Memory B cell (primary cell): ENCODE data around the gene NUTF2.
"Not testable (repeated sequence)": the region's sequence is repeated elsewhere in the genome, so short reads cannot be mapped to it uniquely, and the experiment has no call there.

Experiments
- ATAC-seq: fragments of 150-1000 bp; cut with Tn5 transposase; 2 replicates; pipeline ENCODE4 v1.10.0; 2021; ENCODE audit warnings: low read depth, mild to moderate bottlenecking, moderate library complexity
- DNase-seq, 2 donors: peaks; one replicate each; pipeline ENCODE4 v3.0.0; 2022; ENCODE audit warnings: low spot score in 2 of 2
- H3K27ac Mint-ChIP-seq: one replicate; pipeline ENCODE4 v1.8.0; 2022; ENCODE audit warnings: mild to moderate bottlenecking, moderate library complexity, mixed read lengths
- H3K27me3 Mint-ChIP-seq: one replicate; pipeline ENCODE4 v1.8.0; 2022; ENCODE audit warnings: mixed read lengths
- H3K36me3 Mint-ChIP-seq: one replicate; pipeline ENCODE4 v1.8.0; 2022; ENCODE audit warnings: mild to moderate bottlenecking, mixed read lengths
- H3K4me1 Mint-ChIP-seq: one replicate; pipeline ENCODE4 v1.8.0; 2022; ENCODE audit warnings: mixed read lengths
- H3K4me3 Mint-ChIP-seq: one replicate; pipeline ENCODE4 v1.8.0; 2022; ENCODE audit warnings: mild to moderate bottlenecking, moderate library complexity, mixed read lengths
- H3K9me3 Mint-ChIP-seq: one replicate; pipeline ENCODE4 v1.8.0; 2022; ENCODE audit warnings: mixed read lengths

NUTF2 gene

GRCh38 chr16:67822511-67822910 is 24.2 kb upstream of the NUTF2 start:
- no peak overlapping the region for H3K27ac Mint-ChIP-seq
- no peaks in the 10 kb centered on the region for H3K27me3 Mint-ChIP-seq
- peaks cover 2% of the 10 kb centered on the region for H3K4me1 Mint-ChIP-seq
- DNase-seq (no peak), ATAC-seq (no peak)
- no peak overlapping the region for H3K4me3 Mint-ChIP-seq
- H3K36me3 Mint-ChIP-seq = no peaks in the 10 kb centered on the region
- H3K9me3 Mint-ChIP-seq = no peaks in the 10 kb centered on the region

DNA sequence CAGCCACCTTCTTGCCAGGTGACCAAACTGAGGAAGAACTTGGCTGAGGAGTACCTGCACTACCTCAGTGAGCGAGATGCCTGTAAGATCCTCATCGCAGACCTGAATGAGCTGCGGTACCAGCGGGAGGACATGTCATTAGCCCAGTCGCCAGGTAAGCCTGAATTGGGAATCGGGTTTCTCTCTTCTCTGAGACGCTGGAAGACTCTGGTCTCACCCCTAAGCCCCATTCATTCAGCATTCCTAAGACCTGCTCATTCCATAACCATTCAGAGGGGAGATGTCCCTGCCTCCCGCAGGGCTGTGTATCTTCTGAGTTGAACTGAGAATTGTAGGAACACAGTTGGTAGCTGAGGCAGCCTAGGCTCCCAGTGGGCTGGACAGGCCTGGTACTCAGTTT is 21.6 kb upstream of the NUTF2 start:
- no peaks in the 10 kb centered on the region for H3K27me3 Mint-ChIP-seq
- H3K4me1 Mint-ChIP-seq = peaks cover 5% of the 10 kb centered on the region
- DNase-seq (no peak), ATAC-seq (no peak)
- H3K4me3 Mint-ChIP-seq = no peak overlapping the region
- H3K36me3 Mint-ChIP-seq = peaks cover 4% of the 10 kb centered on the region
- no peak overlapping the region for H3K27ac Mint-ChIP-seq
- H3K9me3 Mint-ChIP-seq = no peaks in the 10 kb centered on the region

- DNase-seq (no peak), ATAC-seq (no peak)
- H3K4me3 Mint-ChIP-seq = no peak overlapping the region
- H3K4me1 Mint-ChIP-seq = peaks cover 5% of the 10 kb centered on the region
- H3K27ac Mint-ChIP-seq = no peak overlapping the region
- peaks cover 4% of the 10 kb centered on the region for H3K36me3 Mint-ChIP-seq
- no peaks in the 10 kb centered on the region for H3K9me3 Mint-ChIP-seq
- no peaks in the 10 kb centered on the region for H3K27me3 Mint-ChIP-seq
Observed at GRCh38 chr16:67825906-67826305, 20.8 kb upstream of the NUTF2 start.

- Mint-ChIP-seq H3K36me3 (peaks cover 4% of the 10 kb centered on the region), H3K4me3 (no peak overlapping the region), H3K9me3 (no peaks in the 10 kb centered on the region), H3K27ac (no peak overlapping the region), H3K27me3 (no peaks in the 10 kb centered on the region), H3K4me1 (peaks cover 9% of the 10 kb centered on the region)
- DNase-seq (no peak), ATAC-seq (no peak)
Observed at GRCh38 chr16:67828651-67829050, 18.1 kb upstream of the NUTF2 start.

GRCh38 chr16:67833030-67833414 is 13.7 kb upstream of the NUTF2 start:
- ATAC-seq (no peak), DNase-seq (no peak)
- peaks cover 11% of the 10 kb centered on the region for H3K4me1 Mint-ChIP-seq
- peaks cover 3% of the 10 kb centered on the region for H3K27me3 Mint-ChIP-seq
- H3K36me3 Mint-ChIP-seq = peaks cover 6% of the 10 kb centered on the region
- H3K9me3 Mint-ChIP-seq = no peaks in the 10 kb centered on the region
- H3K27ac Mint-ChIP-seq = peak overlapping the region; percentile 88
- peak overlapping the region; percentile 98 for H3K4me3 Mint-ChIP-seq

- DNase-seq = peak; percentile 89 to 96
- peaks cover 11% of the 10 kb centered on the region for H3K4me1 Mint-ChIP-seq
- H3K4me3 Mint-ChIP-seq = peak overlapping the region; percentile 98
- H3K36me3 Mint-ChIP-seq = peaks cover 6% of the 10 kb centered on the region
- peak overlapping the region; percentile 88 for H3K27ac Mint-ChIP-seq
- peak; percentile 100 for ATAC-seq
- no peaks in the 10 kb centered on the region for H3K9me3 Mint-ChIP-seq
- peaks cover 3% of the 10 kb centered on the region for H3K27me3 Mint-ChIP-seq
Observed at GRCh38 chr16:67833415-67834241, 13.1 kb upstream of the NUTF2 start.

GRCh38 chr16:67834242-67834614 is 12.5 kb upstream of the NUTF2 start:
- Mint-ChIP-seq H3K36me3 (peaks cover 6% of the 10 kb centered on the region), H3K27me3 (peaks cover 3% of the 10 kb centered on the region), H3K4me3 (peak overlapping the region; percentile 98), H3K9me3 (no peaks in the 10 kb centered on the region), H3K4me1 (peaks cover 11% of the 10 kb centered on the region), H3K27ac (no peak overlapping the region)
- DNase-seq (no peak), ATAC-seq (no peak)

- not testable (repeated sequence) for DNase-seq, H3K27me3 Mint-ChIP-seq, H3K4me1 Mint-ChIP-seq, H3K4me3 Mint-ChIP-seq, H3K36me3 Mint-ChIP-seq, H3K9me3 Mint-ChIP-seq, H3K27ac Mint-ChIP-seq, ATAC-seq
Observed at GRCh38 chr16:67837190-67837589, 9.5 kb upstream of the NUTF2 start.

GRCh38 chr16:67837811-67838210 is 8.9 kb upstream of the NUTF2 start:
- Mint-ChIP-seq H3K36me3 (peaks cover 1% of the 10 kb centered on the region), H3K4me1 (peaks cover 9% of the 10 kb centered on the region), H3K27ac (no peak overlapping the region), H3K4me3 (no peak overlapping the region), H3K27me3 (peaks cover 3% of the 10 kb centered on the region), H3K9me3 (no peaks in the 10 kb centered on the region)
- DNase-seq (no peak), ATAC-seq (no peak)

- peak overlapping the region; percentile 95 for H3K4me3 Mint-ChIP-seq
- no peak for DNase-seq
- ATAC-seq = no peak
Observed at GRCh38 chr16:67841198-67841815, 5.4 kb upstream of the NUTF2 start.

DNA sequence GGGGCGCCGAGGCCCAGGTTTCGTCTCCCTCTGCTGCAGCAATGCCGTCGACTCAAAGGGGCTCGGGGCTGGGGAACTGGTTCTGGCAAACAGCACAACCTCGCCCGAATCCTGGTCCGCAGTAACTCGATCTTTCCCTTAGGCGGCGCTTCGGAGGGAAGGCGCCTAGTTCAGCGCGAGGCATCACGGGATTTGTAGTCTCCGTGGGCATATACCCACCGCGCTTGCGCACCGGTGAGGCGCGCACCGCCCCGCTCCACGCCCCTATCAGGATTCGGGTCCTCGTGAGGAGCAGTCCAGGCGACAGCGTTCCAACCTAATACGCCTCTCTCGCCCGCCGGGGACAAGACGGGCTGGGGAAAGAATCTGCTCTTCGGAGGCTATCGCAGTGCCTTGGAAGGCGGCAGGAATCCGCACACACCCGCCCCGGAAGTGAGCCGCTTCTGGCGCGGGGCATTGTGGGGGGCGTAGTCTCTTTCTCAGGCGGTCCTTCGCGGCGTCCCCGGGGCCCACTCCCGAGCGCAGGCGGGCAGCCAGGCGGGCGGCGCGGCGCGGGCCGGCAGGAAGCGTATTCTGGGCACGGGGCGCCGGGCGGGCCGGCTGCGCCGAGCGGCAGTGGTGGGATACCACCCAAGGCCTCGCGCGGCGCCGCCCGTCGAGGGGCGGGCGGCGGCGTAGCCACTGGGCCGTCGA is 4.8 kb upstream of the NUTF2 start, which contains the start of gene THAP11:
Gene THAP11, plus strand, starts transcription at position 505 of the 693 bp plus-strand sequence. CDS start 235 bp downstream, outside the sequence.
- Mint-ChIP-seq H3K36me3 (peaks cover 1% of the 10 kb centered on the region), H3K4me1 (peaks cover 21% of the 10 kb centered on the region), H3K27ac (peak within 1 kb of the TSS; percentile 88), H3K4me3 (peak within 1 kb of the TSS; percentile 95), H3K27me3 (peaks cover 3% of the 10 kb centered on the region), H3K9me3 (no peaks in the 10 kb centered on the region)
- DNase-seq = peak; percentile 94 to 99
- peak; percentile 57 for ATAC-seq

More at GRCh38 chr16:67841198-67841815, 5.4 kb upstream of the NUTF2 start:
- Mint-ChIP-seq H3K27ac (peak overlapping the region; percentile 88), H3K27me3 (peaks cover 3% of the 10 kb centered on the region), H3K9me3 (no peaks in the 10 kb centered on the region), H3K36me3 (peaks cover 1% of the 10 kb centered on the region), H3K4me1 (peaks cover 21% of the 10 kb centered on the region)

DNA sequence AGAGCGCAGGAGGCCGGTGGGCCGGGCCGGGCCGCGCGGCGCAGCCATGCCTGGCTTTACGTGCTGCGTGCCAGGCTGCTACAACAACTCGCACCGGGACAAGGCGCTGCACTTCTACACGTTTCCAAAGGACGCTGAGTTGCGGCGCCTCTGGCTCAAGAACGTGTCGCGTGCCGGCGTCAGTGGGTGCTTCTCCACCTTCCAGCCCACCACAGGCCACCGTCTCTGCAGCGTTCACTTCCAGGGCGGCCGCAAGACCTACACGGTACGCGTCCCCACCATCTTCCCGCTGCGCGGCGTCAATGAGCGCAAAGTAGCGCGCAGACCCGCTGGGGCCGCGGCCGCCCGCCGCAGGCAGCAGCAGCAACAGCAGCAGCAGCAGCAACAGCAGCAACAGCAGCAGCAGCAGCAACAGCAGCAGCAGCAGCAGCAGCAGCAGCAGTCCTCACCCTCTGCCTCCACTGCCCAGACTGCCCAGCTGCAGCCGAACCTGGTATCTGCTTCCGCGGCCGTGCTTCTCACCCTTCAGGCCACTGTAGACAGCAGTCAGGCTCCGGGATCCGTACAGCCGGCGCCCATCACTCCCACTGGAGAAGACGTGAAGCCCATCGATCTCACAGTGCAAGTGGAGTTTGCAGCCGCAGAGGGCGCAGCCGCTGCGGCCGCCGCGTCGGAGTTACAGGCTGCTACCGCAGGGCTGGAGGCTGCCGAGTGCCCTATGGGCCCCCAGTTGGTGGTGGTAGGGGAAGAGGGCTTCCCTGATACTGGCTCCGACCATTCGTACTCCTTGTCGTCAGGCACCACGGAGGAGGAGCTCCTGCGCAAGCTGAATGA is 4.0 kb upstream of the NUTF2 start:
- peaks cover 2% of the 10 kb centered on the region for H3K27me3 Mint-ChIP-seq
- DNase-seq = peak; percentile 51 to 62
- peaks cover 1% of the 10 kb centered on the region for H3K36me3 Mint-ChIP-seq
- no peaks in the 10 kb centered on the region for H3K9me3 Mint-ChIP-seq
- peak overlapping the region; percentile 95 for H3K4me3 Mint-ChIP-seq
- peak overlapping the region; percentile 88 for H3K27ac Mint-ChIP-seq
- ATAC-seq = peak; percentile 21
- H3K4me1 Mint-ChIP-seq = peaks cover 23% of the 10 kb centered on the region

GRCh38 chr16:67843343-67843765 is 3.4 kb upstream of the NUTF2 start:
- Mint-ChIP-seq H3K36me3 (no peaks in the 10 kb centered on the region), H3K4me1 (peaks cover 23% of the 10 kb centered on the region), H3K27ac (peak overlapping the region; percentile 88), H3K9me3 (no peaks in the 10 kb centered on the region), H3K4me3 (peak overlapping the region; percentile 95), H3K27me3 (no peaks in the 10 kb centered on the region)
- ATAC-seq = no peak
- DNase-seq = no peak
